ENCODE results near the gene ZNF714.

Gene ZNF714

DNA sequence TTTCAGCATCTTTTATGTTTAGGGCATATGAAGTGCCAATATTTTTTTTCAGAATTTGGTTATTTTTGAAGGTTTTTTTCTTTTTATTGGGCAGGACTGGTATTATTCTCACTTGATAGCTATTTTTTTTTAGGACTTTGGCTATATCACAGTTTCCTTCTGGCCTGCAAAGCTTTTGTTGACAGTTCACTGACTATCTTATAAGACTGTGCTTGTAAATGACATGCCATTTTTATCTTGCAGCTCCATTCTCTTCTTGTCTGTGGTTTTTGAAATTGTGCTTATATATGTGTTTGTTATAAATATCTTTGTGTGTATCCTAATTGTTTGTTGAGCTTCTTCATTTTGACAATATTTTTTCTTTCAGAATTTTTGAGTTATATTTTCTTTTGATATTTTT is 33.4 kb downstream of the ZNF714 start:
- TF ChIP-seq CTCF (IDR thresholded peaks at IDR 0.05; ENCODE audit: borderline replicate concordance, insufficient read depth, low read depth, low read length) = no peak
- H3K4me3 ChIP-seq (ENCODE audit: low read depth, low read length) = no peak overlapping the region

GRCh38 chr19:21117041-21117907 is 35.3 kb downstream of the ZNF714 start:
- TF ChIP-seq CTCF (IDR thresholded peaks at IDR 0.05; ENCODE audit: borderline replicate concordance, insufficient read depth, low read depth, low read length) = no peak

DNA sequence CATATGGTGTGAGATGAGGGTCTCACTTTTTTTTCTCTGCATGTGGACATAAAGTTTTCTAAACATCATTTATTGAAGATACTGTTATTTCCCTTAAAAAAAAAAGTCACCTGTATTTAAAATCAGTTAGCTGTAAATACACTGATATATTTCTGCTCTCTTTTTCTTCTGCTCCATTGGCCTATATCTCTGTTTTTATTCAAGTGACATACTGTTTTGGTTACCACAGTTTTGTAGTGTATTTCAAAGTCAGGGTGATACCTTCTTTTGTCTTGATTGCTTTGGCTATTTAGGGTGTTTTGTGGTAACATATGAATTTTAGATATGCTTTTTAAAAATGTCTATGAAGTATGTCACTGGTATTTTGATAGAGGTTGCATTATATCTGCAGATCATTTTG is 44.1 kb downstream of the ZNF714 start:
- H3K4me3 ChIP-seq (ENCODE audit: low read depth, low read length) = no peak overlapping the region
- no peak for TF ChIP-seq CTCF (IDR thresholded peaks at IDR 0.05; ENCODE audit: borderline replicate concordance, insufficient read depth, low read depth, low read length)

More at GRCh38 chr19:21117041-21117907, 35.3 kb downstream of the ZNF714 start:
- H3K4me3 ChIP-seq (ENCODE audit: low read depth, low read length) = no peak overlapping the region

GRCh38 chr19:21127001-21127400 is 45.0 kb downstream of the ZNF714 start:
- no peak overlapping the region for H3K4me3 ChIP-seq (ENCODE audit: low read depth, low read length)
- no peak for TF ChIP-seq CTCF (IDR thresholded peaks at IDR 0.05; ENCODE audit: borderline replicate concordance, insufficient read depth, low read depth, low read length)

- TF ChIP-seq CTCF (IDR thresholded peaks at IDR 0.05; ENCODE audit: borderline replicate concordance, insufficient read depth, low read depth, low read length) = no peak
Measured at GRCh38 chr19:21127898-21128297, 45.9 kb downstream of the ZNF714 start.

GRCh38 chr19:21128901-21129698 is 47.1 kb downstream of the ZNF714 start:
- TF ChIP-seq CTCF (IDR thresholded peaks at IDR 0.05; ENCODE audit: borderline replicate concordance, insufficient read depth, low read depth, low read length) = no peak

More at GRCh38 chr19:21127898-21128297, 45.9 kb downstream of the ZNF714 start:
- H3K4me3 ChIP-seq (ENCODE audit: low read depth, low read length) = no peak overlapping the region

More at GRCh38 chr19:21128901-21129698, 47.1 kb downstream of the ZNF714 start:
- no peak overlapping the region for H3K4me3 ChIP-seq (ENCODE audit: low read depth, low read length)
